NB4 (cell line): ENCODE data around the gene LRRC8C.

Source experiments
- DNase-seq: peaks from one replicate; pipeline ENCODE4 v3.0.0; 2010; ENCODE audit warnings: low read depth
- H3K4me3 ChIP-seq: one replicate; pipeline ENCODE4 v1.5.1; 2011; ENCODE audit warnings: mild to moderate bottlenecking, low read depth, low read length, moderate library complexity
- MAX ChIP-seq: IDR thresholded peaks from 2 replicates; pipeline ENCODE4 v1.6.1; 2011; ENCODE audit warnings: low read depth, low read length
- MYC ChIP-seq: IDR thresholded peaks from 2 replicates; pipeline ENCODE4 v1.6.1; 2011; ENCODE audit warnings: low read depth, low read length
- POLR2A ChIP-seq: IDR thresholded peaks from 2 replicates; pipeline ENCODE4 v1.6.1; 2011; ENCODE audit warnings: mild to moderate bottlenecking; ENCODE audit not compliant: insufficient read length; ENCODE audit errors: extremely low read depth
- TF ChIP-seq, protein P1 (sequence below): IDR thresholded peaks from one replicate; pipeline ENCODE4 v1.5.1; 2012; ENCODE audit warnings: low read depth, low read length

LRRC8C gene

GRCh38 chr1:89695847-89696246, 62.9 kb downstream of the LRRC8C start:
- TF ChIP-seq POLR2A, result no peak
- TF ChIP-seq MAX, result no peak
- no peak for TF ChIP-seq MYC
- TF ChIP-seq, protein P1, sequence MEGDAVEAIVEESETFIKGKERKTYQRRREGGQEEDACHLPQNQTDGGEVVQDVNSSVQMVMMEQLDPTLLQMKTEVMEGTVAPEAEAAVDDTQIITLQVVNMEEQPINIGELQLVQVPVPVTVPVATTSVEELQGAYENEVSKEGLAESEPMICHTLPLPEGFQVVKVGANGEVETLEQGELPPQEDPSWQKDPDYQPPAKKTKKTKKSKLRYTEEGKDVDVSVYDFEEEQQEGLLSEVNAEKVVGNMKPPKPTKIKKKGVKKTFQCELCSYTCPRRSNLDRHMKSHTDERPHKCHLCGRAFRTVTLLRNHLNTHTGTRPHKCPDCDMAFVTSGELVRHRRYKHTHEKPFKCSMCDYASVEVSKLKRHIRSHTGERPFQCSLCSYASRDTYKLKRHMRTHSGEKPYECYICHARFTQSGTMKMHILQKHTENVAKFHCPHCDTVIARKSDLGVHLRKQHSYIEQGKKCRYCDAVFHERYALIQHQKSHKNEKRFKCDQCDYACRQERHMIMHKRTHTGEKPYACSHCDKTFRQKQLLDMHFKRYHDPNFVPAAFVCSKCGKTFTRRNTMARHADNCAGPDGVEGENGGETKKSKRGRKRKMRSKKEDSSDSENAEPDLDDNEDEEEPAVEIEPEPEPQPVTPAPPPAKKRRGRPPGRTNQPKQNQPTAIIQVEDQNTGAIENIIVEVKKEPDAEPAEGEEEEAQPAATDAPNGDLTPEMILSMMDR, result no peak
- H3K4me3 ChIP-seq, result no peak overlapping the region
- DNase-seq, result no peak

DNA sequence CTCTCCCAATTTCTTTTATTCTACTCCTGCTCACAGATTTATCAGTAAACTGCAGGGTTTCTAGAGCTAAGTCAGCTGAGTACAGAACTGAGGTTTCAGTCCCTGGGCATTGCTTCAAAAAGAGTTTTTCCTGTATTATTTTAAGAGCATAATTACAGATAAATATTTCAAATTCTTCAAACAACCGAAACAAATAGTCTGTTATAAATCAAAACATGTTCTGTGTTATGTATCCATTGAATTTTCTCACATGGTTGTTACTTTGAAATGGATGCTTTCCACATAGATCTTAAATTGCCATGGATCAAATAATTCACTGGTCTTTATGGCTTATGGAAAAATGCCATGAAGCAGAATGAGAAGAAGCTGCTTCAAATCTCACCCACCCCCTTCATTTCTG, 64.5 kb downstream of the LRRC8C start:
- TF ChIP-seq MYC (no peak), MAX (no peak), POLR2A (no peak)
- TF ChIP-seq, protein P1, result no peak
- H3K4me3 ChIP-seq, result no peak overlapping the region
- DNase-seq, result no peak

DNA sequence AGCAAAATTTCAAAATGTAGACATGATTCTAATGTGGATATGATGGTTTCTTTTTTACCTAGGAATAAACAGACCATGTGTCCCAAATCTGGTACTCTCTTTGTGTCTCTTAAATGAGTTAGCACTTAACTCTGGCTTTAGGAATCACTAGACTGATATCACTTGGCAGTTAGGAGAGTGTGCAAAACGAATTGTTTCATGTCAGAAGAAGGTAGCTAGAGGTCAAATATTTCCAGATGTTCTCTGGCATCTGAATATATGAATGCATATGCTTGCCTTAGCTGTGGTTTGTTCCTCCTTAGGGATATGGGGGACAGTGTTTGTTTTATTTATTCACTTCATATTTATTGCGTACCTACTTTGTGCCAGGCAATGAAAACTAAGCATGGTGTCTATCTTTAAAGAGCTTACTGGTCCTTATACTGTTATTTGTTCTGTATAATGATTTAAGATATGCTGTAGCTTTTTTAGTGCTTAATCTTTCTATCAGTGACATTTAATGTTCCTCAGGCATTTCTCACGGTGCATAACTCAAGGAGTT, 65.2 kb downstream of the LRRC8C start:
- TF ChIP-seq MYC (no peak), POLR2A (no peak), MAX (no peak)
- TF ChIP-seq, protein P1, result no peak
- no peak overlapping the region for H3K4me3 ChIP-seq
- no peak for DNase-seq

GRCh38 chr1:89698624-89699023, 65.7 kb downstream of the LRRC8C start:
- H3K4me3 ChIP-seq, result no peak overlapping the region
- TF ChIP-seq, protein P1, result no peak
- TF ChIP-seq POLR2A, result no peak
- TF ChIP-seq MYC, result no peak
- TF ChIP-seq MAX, result no peak
- no peak for DNase-seq

GRCh38 chr1:89699451-89699986, 66.6 kb downstream of the LRRC8C start:
- no peak for DNase-seq
- no peak for TF ChIP-seq POLR2A
- no peak for TF ChIP-seq MAX
- no peak for TF ChIP-seq MYC
- H3K4me3 ChIP-seq, result no peak overlapping the region

GRCh38 chr1:89701746-89702241, 68.9 kb downstream of the LRRC8C start:
- TF ChIP-seq MAX (no peak), POLR2A (no peak), MYC (no peak)
- TF ChIP-seq, protein P1, result no peak
- no peak for DNase-seq
- no peak overlapping the region for H3K4me3 ChIP-seq
